HFF-Myc (cell line): ENCODE measurements around the gene MTMR10.

Experiments
- DNase-seq: peaks from one replicate; pipeline ENCODE4 v3.0.0-alpha.2; 2011; ENCODE audit warnings: low read depth; ENCODE audit errors: extremely low read depth
- H3K4me3 ChIP-seq: replicated peaks from 2 replicates; pipeline ENCODE4 v1.5.1; 2011; ENCODE audit warnings: low read depth, mild to moderate bottlenecking, control low read depth, low read length
- TF ChIP-seq, protein P1 (sequence below): IDR thresholded peaks from 2 replicates; pipeline ENCODE4 v1.5.1; 2012; ENCODE audit warnings: mild to moderate bottlenecking, low read depth, low read length, control low read depth; ENCODE audit errors: missing control alignments

MTMR10 gene

DNA sequence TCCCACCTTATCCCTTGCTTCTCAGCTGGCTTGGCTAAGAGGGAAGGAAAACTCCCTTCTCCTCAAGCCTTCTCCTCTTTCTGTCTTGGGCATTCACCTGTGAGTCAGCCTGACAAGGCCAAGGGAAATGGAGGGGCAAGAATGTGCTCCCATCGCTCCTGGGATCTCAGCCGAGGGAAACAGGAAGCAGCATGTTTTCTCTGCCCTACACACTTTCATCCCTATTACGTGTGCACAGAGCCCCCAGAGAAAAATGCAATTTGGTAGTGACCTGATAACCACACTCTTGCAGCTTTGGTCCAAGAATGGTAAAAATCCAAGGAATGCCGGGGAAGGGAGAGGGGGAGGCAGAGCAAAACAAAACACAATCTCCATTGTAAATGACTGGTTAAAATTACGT is 32.9 kb upstream of the MTMR10 start:
- H3K4me3 ChIP-seq = no peak overlapping the region
- peak; percentile 90 for DNase-seq
- TF ChIP-seq, protein P1, sequence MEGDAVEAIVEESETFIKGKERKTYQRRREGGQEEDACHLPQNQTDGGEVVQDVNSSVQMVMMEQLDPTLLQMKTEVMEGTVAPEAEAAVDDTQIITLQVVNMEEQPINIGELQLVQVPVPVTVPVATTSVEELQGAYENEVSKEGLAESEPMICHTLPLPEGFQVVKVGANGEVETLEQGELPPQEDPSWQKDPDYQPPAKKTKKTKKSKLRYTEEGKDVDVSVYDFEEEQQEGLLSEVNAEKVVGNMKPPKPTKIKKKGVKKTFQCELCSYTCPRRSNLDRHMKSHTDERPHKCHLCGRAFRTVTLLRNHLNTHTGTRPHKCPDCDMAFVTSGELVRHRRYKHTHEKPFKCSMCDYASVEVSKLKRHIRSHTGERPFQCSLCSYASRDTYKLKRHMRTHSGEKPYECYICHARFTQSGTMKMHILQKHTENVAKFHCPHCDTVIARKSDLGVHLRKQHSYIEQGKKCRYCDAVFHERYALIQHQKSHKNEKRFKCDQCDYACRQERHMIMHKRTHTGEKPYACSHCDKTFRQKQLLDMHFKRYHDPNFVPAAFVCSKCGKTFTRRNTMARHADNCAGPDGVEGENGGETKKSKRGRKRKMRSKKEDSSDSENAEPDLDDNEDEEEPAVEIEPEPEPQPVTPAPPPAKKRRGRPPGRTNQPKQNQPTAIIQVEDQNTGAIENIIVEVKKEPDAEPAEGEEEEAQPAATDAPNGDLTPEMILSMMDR = no peak

DNA sequence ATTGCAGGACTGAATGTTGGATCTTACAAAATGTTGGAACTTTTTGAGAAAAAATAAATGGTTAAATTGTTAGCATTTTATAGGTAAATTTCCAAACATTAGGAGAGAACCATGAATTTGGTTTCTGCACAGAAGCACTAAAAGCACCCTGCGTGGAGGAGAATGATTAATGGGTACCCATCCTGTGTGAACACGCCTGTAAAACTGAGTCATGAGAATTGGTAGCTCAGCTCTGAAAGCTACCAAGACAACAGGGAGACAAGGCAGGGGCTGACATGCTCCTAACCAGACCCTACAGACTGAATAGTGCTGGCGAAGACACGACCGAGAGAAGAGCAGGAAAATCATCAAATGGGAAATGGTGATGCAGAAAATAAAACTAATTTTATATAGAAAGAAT is 32.4 kb upstream of the MTMR10 start:
- no peak for DNase-seq
- no peak overlapping the region for H3K4me3 ChIP-seq
- TF ChIP-seq, protein P1 = no peak

DNA sequence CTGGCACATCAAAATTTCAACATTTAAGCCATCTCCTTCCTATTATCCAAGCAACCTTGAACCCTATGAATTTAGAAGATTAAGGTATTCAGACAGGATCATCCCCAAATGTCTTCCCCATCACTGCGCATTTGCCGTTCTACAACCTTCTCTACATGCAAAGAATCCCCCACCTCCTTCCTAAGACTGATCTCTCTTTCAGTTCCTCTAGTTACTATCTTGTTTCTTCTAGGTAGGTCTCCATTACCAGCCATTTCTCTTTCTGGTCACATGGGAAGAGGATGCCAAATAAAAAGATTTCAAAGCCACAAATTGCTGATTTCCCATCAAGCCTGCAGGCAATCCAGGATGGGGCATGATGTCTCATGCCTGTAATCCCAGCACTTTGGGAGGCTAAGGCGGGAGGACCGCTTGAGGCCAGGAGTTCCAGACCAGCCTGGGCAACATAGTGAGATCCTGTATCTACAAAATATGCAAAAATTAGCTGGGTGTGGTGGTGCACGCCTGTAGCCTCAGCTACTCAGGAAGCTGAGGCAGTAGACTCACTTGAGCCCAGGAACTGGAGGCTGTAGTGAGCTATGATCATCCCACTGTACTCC is 29.7 kb upstream of the MTMR10 start:
- no peak for DNase-seq
- TF ChIP-seq, protein P1 = no peak
- no peak overlapping the region for H3K4me3 ChIP-seq

DNA sequence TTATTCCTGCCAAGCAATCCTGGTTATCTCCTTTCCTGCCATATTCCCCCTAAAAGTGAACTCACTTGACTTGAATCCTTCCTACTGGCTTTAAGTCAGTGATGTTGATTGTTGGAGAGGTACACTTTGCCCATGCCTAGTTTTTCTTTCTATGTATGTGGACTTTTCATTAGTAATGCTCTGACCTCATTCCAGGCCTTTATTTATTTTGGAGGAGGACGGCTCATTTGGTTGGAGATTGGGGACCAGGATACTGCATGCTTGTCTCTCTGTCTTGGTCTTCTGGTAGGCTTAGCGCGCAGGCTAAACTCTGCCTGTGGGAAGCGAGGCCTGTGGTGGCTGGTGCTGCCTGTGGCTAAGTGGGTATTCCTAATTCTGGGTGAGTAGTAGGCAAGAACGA is 29.1 kb upstream of the MTMR10 start:
- TF ChIP-seq, protein P1 = no peak
- no peak for DNase-seq
- H3K4me3 ChIP-seq = no peak overlapping the region

DNA sequence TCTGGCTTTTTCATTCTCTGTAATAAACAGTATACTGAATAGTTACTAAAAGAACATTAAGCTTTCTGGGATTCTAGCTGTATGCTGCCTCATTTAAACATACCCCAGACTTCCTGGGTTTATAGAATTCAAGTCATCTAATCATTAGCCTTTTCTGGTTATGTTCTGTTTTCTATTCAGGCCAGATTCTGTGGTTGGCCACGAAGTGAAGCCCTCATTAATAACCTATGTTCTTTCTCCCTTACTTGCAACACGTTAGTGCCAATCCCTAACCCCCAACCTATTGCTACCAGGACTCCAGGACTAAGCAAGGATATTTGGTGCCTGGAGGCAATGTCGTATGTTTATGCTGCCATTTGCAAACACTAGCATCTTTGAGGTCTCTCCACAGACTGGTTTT is 28.6 kb upstream of the MTMR10 start:
- no peak for DNase-seq
- TF ChIP-seq, protein P1 = no peak
- H3K4me3 ChIP-seq = no peak overlapping the region

DNA sequence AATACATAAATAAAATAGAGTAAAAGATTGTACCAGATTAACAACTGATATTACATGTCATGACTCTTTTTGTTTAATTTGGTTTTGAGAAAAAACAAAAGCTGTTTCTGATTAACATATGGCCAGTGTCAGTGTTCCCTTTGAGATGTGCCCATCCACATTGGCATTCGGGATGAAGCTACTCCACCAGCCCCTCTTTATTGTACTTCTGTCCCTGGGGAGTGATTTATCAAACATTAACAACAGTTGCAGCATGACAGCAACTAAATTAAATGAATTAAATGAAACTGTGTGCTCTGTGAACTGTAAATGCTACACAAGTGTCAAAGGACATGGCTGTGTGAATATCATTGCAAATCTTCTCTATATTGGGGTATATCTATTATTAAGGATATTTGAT is 25.9 kb upstream of the MTMR10 start:
- DNase-seq = no peak

More for the DNA sequence above, 25.9 kb upstream of the MTMR10 start:
- H3K4me3 ChIP-seq = no peak overlapping the region
- TF ChIP-seq, protein P1 = no peak
